GM19324 (cell line): ENCODE measurements around the gene VARS2.
"Not testable (repeated sequence)": the region's sequence is repeated elsewhere in the genome, so short reads cannot be mapped to it uniquely, and the experiment has no call there.

ENCODE experiments used
- ATAC-seq: cut with Tn5 transposase; IDR thresholded peaks from one replicate; pipeline ENCODE4 v1.9.1; 2021; ENCODE audit warnings: mild to moderate bottlenecking, moderate library complexity; ENCODE audit not compliant: unreplicated experiment, low FRiP score

The VARS2 gene

GRCh38 chr6:30914076-30914853, at the start of gene VARS2:
Gene VARS2 (plus strand): TSS chr6:30914238. CDS start chr6:30914837, 599 bp downstream.
- peak; percentile 85 for ATAC-seq

GRCh38 chr6:30864325-30864724, 49.7 kb upstream of the VARS2 start:
- no peak for ATAC-seq

- ATAC-seq, result not testable (repeated sequence)
These were observed 44.7 kb upstream of the VARS2 start for GRCh38 chr6:30869241-30869749.

- ATAC-seq, result no peak
These were observed 43.5 kb upstream of the VARS2 start for GRCh38 chr6:30870546-30870945.

- ATAC-seq, result no peak
These were observed 42.4 kb upstream of the VARS2 start for GRCh38 chr6:30871592-30872183.

GRCh38 chr6:30873137-30873640, 40.8 kb upstream of the VARS2 start:
- ATAC-seq, result no peak

GRCh38 chr6:30873795-30874194, 40.2 kb upstream of the VARS2 start:
- ATAC-seq, result not testable (repeated sequence)

- no peak for ATAC-seq
These were observed 38.6 kb upstream of the VARS2 start for GRCh38 chr6:30875244-30876038.

GRCh38 chr6:30876039-30876730, 37.9 kb upstream of the VARS2 start:
- ATAC-seq, result no peak

- no peak for ATAC-seq
These were observed 36.4 kb upstream of the VARS2 start for GRCh38 chr6:30877419-30878262.

- ATAC-seq, result no peak
These were observed 34.2 kb upstream of the VARS2 start for GRCh38 chr6:30879684-30880427.

- no peak for ATAC-seq
These were observed 33.3 kb upstream of the VARS2 start for GRCh38 chr6:30880698-30881252.

- ATAC-seq, result no peak
These were observed 32.4 kb upstream of the VARS2 start for GRCh38 chr6:30881392-30882203.

- no peak for ATAC-seq
These were observed 31.8 kb upstream of the VARS2 start for GRCh38 chr6:30882204-30882758.

- ATAC-seq, result no peak
These were observed 31.0 kb upstream of the VARS2 start for GRCh38 chr6:30882759-30883684.
